Hematopoietic multipotent progenitor cell treated with erythropoietin and hydrocortisone succinate and interleukin-3 and kit ligand, for 17 days (in vitro differentiated cells): Measurements from ENCODE around the gene H1-8.

Experiments
- DNase-seq: peaks from one replicate; pipeline ENCODE4 v3.0.0-alpha.2; 2015; ENCODE audit warnings: low spot score

The H1-8 gene

GRCh38 chr3:129573493-129573892, 30.5 kb downstream of the H1-8 start:
- DNase-seq = no peak

- DNase-seq = no peak
These were observed 31.2 kb downstream of the H1-8 start for GRCh38 chr3:129574206-129574605.

- no peak for DNase-seq
These were observed 32.4 kb downstream of the H1-8 start for GRCh38 chr3:129575233-129575996.

GRCh38 chr3:129575997-129576384, 33.0 kb downstream of the H1-8 start:
- no peak for DNase-seq

- DNase-seq = no peak
These were observed 33.8 kb downstream of the H1-8 start for GRCh38 chr3:129576514-129577352.

- no peak for DNase-seq
These were observed 34.4 kb downstream of the H1-8 start for GRCh38 chr3:129577366-129577765.

- no peak for DNase-seq
These were observed 35.2 kb downstream of the H1-8 start for GRCh38 chr3:129577925-129578786.

- DNase-seq = no peak
These were observed 37.0 kb downstream of the H1-8 start for GRCh38 chr3:129579991-129580390.

GRCh38 chr3:129581623-129582022, 38.6 kb downstream of the H1-8 start:
- no peak for DNase-seq

GRCh38 chr3:129582799-129583198, 39.8 kb downstream of the H1-8 start:
- no peak for DNase-seq

GRCh38 chr3:129583289-129583688, 40.3 kb downstream of the H1-8 start:
- DNase-seq = no peak

GRCh38 chr3:129584631-129585030, 41.7 kb downstream of the H1-8 start:
- no peak for DNase-seq

- DNase-seq = peak; percentile 9
These were observed 43.1 kb downstream of the H1-8 start for GRCh38 chr3:129585949-129586657.

- DNase-seq = no peak
These were observed 43.9 kb downstream of the H1-8 start for GRCh38 chr3:129586746-129587430.

GRCh38 chr3:129587566-129588210, 44.7 kb downstream of the H1-8 start:
- DNase-seq = no peak

- DNase-seq = no peak
These were observed 47.2 kb downstream of the H1-8 start for GRCh38 chr3:129590215-129590614.

- DNase-seq = no peak
These were observed 49.0 kb downstream of the H1-8 start for GRCh38 chr3:129591932-129592331.

- DNase-seq = no peak
These were observed 49.6 kb downstream of the H1-8 start for GRCh38 chr3:129592381-129593131.

- DNase-seq = no peak
These were observed 50.2 kb downstream of the H1-8 start for GRCh38 chr3:129593230-129593594.
